Measurements from ENCODE around the gene GDF11.

Gene GDF11

GRCh38 chr12:55736076-55736475 is 6.8 kb upstream of the GDF11 start:
- TF ChIP-seq, protein P1, sequence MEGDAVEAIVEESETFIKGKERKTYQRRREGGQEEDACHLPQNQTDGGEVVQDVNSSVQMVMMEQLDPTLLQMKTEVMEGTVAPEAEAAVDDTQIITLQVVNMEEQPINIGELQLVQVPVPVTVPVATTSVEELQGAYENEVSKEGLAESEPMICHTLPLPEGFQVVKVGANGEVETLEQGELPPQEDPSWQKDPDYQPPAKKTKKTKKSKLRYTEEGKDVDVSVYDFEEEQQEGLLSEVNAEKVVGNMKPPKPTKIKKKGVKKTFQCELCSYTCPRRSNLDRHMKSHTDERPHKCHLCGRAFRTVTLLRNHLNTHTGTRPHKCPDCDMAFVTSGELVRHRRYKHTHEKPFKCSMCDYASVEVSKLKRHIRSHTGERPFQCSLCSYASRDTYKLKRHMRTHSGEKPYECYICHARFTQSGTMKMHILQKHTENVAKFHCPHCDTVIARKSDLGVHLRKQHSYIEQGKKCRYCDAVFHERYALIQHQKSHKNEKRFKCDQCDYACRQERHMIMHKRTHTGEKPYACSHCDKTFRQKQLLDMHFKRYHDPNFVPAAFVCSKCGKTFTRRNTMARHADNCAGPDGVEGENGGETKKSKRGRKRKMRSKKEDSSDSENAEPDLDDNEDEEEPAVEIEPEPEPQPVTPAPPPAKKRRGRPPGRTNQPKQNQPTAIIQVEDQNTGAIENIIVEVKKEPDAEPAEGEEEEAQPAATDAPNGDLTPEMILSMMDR (IDR thresholded peaks at IDR 0.05; ENCODE audit: low read depth, low read length), result no peak
- in situ Hi-C loops (cut with HindIII; ENCODE audit: low sequenced_read_pairs), result no loop called here

DNA sequence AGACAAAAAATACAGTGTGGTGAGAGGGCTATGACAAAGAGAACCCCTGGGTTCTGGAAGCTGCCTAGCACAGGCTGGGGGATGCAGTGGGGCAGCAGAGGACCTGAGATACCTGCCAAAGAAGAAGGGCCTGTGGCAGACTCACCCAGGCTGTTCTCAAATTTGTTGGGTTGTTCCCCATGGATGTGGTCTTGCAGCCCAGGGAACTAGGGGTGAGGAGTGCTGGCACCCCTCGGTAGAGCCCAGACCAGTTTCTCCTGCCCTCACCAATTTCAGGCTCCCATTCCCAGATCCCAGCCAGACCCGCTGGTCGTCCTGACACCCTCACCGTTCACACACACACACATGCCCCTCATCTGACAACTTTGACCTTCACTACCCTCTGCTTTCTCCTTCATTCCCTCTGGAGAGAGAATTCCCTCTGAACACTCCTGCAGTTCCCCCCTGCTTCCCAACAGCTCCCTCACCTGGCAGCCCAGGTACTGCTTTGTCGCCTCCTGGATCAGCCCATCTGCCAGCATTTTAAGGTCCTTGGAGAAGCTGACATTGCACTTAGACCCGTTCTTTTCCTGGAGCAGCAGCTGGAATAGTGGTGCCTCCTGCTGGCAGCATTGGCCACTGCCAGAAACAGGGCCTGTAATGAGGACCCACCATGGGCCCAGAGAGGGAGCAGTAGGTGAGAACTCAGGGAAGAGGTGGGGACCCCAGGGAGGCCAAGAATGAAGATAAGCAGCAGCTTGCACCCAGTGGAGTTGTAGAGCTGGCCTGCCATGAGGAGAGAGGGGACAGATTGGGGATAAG is 5.9 kb upstream of the GDF11 start:
- peak; percentile 70 for DNase-seq (ENCODE audit: low read depth, low spot score)
- in situ Hi-C loops (cut with HindIII; ENCODE audit: low sequenced_read_pairs), result no loop called here
- no peak overlapping the region for H3K4me3 ChIP-seq (ENCODE audit: low read depth, low read length)
- TF ChIP-seq, protein P1 (IDR thresholded peaks at IDR 0.05; ENCODE audit: low read depth, low read length), result peak; percentile 94

More at GRCh38 chr12:55736076-55736475, 6.8 kb upstream of the GDF11 start:
- DNase-seq (ENCODE audit: low read depth, low spot score), result no peak
- H3K4me3 ChIP-seq (ENCODE audit: low read depth, low read length), result no peak overlapping the region

- in situ Hi-C loops (cut with HindIII; ENCODE audit: low sequenced_read_pairs), result no loop called here
- H3K4me3 ChIP-seq (ENCODE audit: low read depth, low read length), result peak overlapping the region; percentile 62
- TF ChIP-seq, protein P1 (IDR thresholded peaks at IDR 0.05; ENCODE audit: low read depth, low read length), result no peak
- DNase-seq (ENCODE audit: low read depth, low spot score), result no peak
These were observed 5.3 kb upstream of the GDF11 start for GRCh38 chr12:55737581-55738122.

- TF ChIP-seq, protein P1 (IDR thresholded peaks at IDR 0.05; ENCODE audit: low read depth, low read length), result peak; percentile 66
- in situ Hi-C loops (cut with HindIII; ENCODE audit: low sequenced_read_pairs), result no loop called here
- DNase-seq (ENCODE audit: low read depth, low spot score), result peak; percentile 89
- H3K4me3 ChIP-seq (ENCODE audit: low read depth, low read length), result peak overlapping the region; percentile 62
These were observed 4.5 kb upstream of the GDF11 start for GRCh38 chr12:55738123-55739024.

DNA sequence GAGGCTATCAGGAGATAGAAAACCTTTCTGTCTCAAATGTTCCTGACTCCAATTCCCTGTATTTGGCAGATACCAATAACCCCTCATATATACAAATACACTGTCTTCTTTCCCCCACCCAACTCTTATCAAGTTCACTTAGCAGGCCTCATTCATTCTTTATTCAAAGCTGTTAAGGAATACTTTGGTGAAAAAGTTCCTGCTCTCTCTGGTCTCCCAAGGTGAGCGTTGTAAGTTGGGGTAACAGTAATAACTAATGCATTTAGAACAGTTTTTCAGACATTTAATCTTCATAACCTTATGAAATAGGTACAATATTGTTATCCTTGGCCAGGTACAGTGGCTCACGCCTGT is 3.9 kb upstream of the GDF11 start:
- TF ChIP-seq, protein P1 (IDR thresholded peaks at IDR 0.05; ENCODE audit: low read depth, low read length), result no peak
- no peak for DNase-seq (ENCODE audit: low read depth, low spot score)
- no peak overlapping the region for H3K4me3 ChIP-seq (ENCODE audit: low read depth, low read length)
- in situ Hi-C loops (cut with HindIII; ENCODE audit: low sequenced_read_pairs), result no loop called here

- in situ Hi-C loops (cut with HindIII; ENCODE audit: low sequenced_read_pairs), result no loop called here
- H3K4me3 ChIP-seq (ENCODE audit: low read depth, low read length), result peak overlapping the region; percentile 72
- TF ChIP-seq, protein P1 (IDR thresholded peaks at IDR 0.05; ENCODE audit: low read depth, low read length), result no peak
- DNase-seq (ENCODE audit: low read depth, low spot score), result no peak
These were observed 816 bp upstream of the GDF11 start for GRCh38 chr12:55741931-55742680.

Data from astrocyte of the spinal cord (primary cell).